PC-3 (cell line): ENCODE measurements around the gene NARS2. TPM values are rescaled to one million over a fixed set of nuclear protein-coding genes. Genes with fewer than 3 reads are reported as not detected.

Experiments used
- ATAC-seq: fragments of 200-7000 bp; cut with Tn5 transposase; 2 replicates; pipeline ENCODE4 v1.9.1; 2020; ENCODE audit warnings: mild to moderate bottlenecking, moderate library complexity
- BruUV-seq: library from RNA; stranded (reverse); fragments of 400-500 nt; replicated peaks from 2 replicates; lab custom pipeline; 2021; lab: Mats Ljungman, UMichigan
- CTCF ChIA-PET: fragments of 300-600 bp; sonication (Branson Sonifier 250); formaldehyde crosslinking; loops from one replicate; lab custom pipeline; 2022; ENCODE audit warnings: antibody characterized with exemption; lab: Charles Lee
- POLR2A ChIA-PET: fragments of 300-600 bp; sonication (Branson Sonifier 250); formaldehyde crosslinking; loops from one replicate; lab custom pipeline; 2022; ENCODE audit warnings: antibody characterized with exemption; ENCODE audit not compliant: unreplicated experiment; lab: Charles Lee
- DNase-seq: peaks from one replicate; pipeline ENCODE4 v3.0.0-alpha.2; 2015
- H2AFZ ChIP-seq: fragments of 300-600 bp; sonication (generic); 2 replicates; pipeline ENCODE4 v1.6.0; 2016; ENCODE audit warnings: antibody characterized with exemption, low read length
- H3F3A ChIP-seq: fragments of 300-600 bp; sonication (generic); one replicate; pipeline ENCODE4 v1.6.0; 2017; ENCODE audit warnings: antibody characterized with exemption, low read length, control low read depth, mild to moderate bottlenecking; ENCODE audit not compliant: unreplicated experiment
- H3K27ac ChIP-seq: fragments of 300-600 bp; sonication (generic); 2 replicates; pipeline ENCODE4 v1.5.1; 2016; ENCODE audit warnings: mild to moderate bottlenecking, low read length
- H3K27me3 ChIP-seq: fragments of 300-600 bp; sonication (generic); 2 replicates; pipeline ENCODE4 v1.6.1; 2016; ENCODE audit warnings: low read length, mixed read lengths
- H3K36me3 ChIP-seq: fragments of 300-600 bp; sonication (generic); 2 replicates; pipeline ENCODE4 v1.6.1; 2016; ENCODE audit warnings: low read depth, mixed run types, low read length, mixed read lengths
- H3K4me1 ChIP-seq: fragments of 300-600 bp; sonication (generic); 2 replicates; pipeline ENCODE4 v1.5.1; 2016; ENCODE audit warnings: low read length; ENCODE audit not compliant: insufficient read depth
- H3K4me2 ChIP-seq: fragments of 300-600 bp; sonication (generic); 2 replicates; pipeline ENCODE4 v1.6.0; 2016; ENCODE audit warnings: low read length
- H3K4me3 ChIP-seq: fragments of 300-600 bp; sonication (generic); 2 replicates; pipeline ENCODE4 v1.5.1; 2016; ENCODE audit warnings: mild to moderate bottlenecking, low read length, mixed read lengths
- H3K79me2 ChIP-seq: fragments of 300-600 bp; sonication (generic); 2 replicates; pipeline ENCODE4 v1.6.1; 2017; ENCODE audit warnings: low read length, mixed read lengths
- H3K9ac ChIP-seq: fragments of 300-600 bp; sonication (generic); 2 replicates; pipeline ENCODE4 v1.6.0; 2016; ENCODE audit warnings: mild to moderate bottlenecking, low read length
- H3K9me2 ChIP-seq: fragments of 300-600 bp; sonication (generic); replicated peaks from 2 replicates; pipeline ENCODE4 v1.6.1; 2016; ENCODE audit warnings: mixed run types, low read length, mixed read lengths
- H3K9me3 ChIP-seq: fragments of 300-600 bp; sonication (generic); 2 replicates; pipeline ENCODE4 v1.6.1; 2016; ENCODE audit warnings: low read length, mixed read lengths
- H4K20me1 ChIP-seq: fragments of 300-600 bp; sonication (generic); 2 replicates; pipeline ENCODE4 v1.6.1; 2016; ENCODE audit warnings: low read length, mixed read lengths
- EZH2 ChIP-seq: fragments of 300-600 bp; sonication (generic); IDR thresholded peaks from one replicate; pipeline ENCODE4 v1.6.1; 2017; ENCODE audit warnings: antibody characterized with exemption, mild to moderate bottlenecking, low read length; ENCODE audit not compliant: unreplicated experiment
- EZH2phosphoT487 ChIP-seq: fragments of 300-600 bp; sonication (generic); IDR thresholded peaks from 2 replicates; pipeline ENCODE4 v1.6.1; 2018; ENCODE audit warnings: mild to moderate bottlenecking, antibody characterized with exemption, low read length, borderline replicate concordance
- intact Hi-C: fragments of 100-400 bp; cut with micrococcal nuclease; formaldehyde crosslinking; loops from 2 replicates; pipeline ENCODE4 v1.9.0; 2023
- total RNA-seq: library from RNA; depleted of rRNA; stranded (reverse); fragments of >200 nt; gene quantifications from 2 replicates; pipeline ENCODE4 v1.2.3, GENCODE V29; 2014
- TF ChIP-seq, protein P1 (sequence below): fragments of 300-600 bp; sonication (generic); conservative IDR thresholded peaks from 2 replicates; pipeline ENCODE4 v1.5.1; 2017; ENCODE audit warnings: antibody characterized with exemption, low read depth, mild to moderate bottlenecking, low read length

NARS2 gene
- total RNA-seq, 1 experiment from 2014 or later = 33.5 TPM

DNA sequence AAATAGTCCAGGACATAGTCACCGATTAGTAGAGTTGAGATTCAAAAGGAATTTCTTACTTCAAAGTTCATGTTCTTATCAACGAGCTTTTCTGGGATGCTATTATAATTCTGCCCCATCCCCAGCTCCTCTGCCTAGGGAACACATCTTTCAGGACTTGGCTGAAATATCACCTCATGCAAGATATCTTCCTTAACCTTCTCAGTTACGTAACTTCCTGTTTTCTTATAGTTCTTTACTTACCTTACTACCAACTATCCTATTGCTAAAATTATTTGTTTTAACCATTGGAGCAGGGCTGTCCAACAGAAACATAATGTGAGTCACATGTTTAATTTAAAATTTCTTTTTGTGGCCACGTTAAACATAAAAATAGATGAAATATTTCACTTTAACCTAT is 2.3 kb downstream of the NARS2 start:
- POLR2A ChIA-PET = interaction anchor here (0.7 kb wide), 1 partner anchor 421 kb away, joined by 5 read pairs; no protein-coding TSS in a partner anchor
- Histone ChIP-seq H3K79me2 (peaks cover 33% of the 10 kb centered on the region), H3K27me3 (no peaks in the 10 kb centered on the region), H3K9ac (no peak overlapping the region), H2AFZ (no peak overlapping the region), H3K4me1 (peaks cover 35% of the 10 kb centered on the region), H3K9me2 (no peaks in the 10 kb centered on the region), H3K4me2 (peak overlapping the region; percentile 87), H3K27ac (no peak overlapping the region), H3K4me3 (peak overlapping the region; percentile 92; the same call in 1 of the 2 replicates), H4K20me1 (no peaks in the 10 kb centered on the region), H3K9me3 (no peaks in the 10 kb centered on the region), H3K36me3 (peaks cover 28% of the 10 kb centered on the region), H3F3A (peaks cover 4% of the 10 kb centered on the region)
- intact Hi-C loops = no loop called here
- no TSS peak for BruUV-seq
- DNase-seq (no peak), ATAC-seq (no peak)
- CTCF ChIA-PET = no interaction called here
- TF ChIP-seq, protein P1, sequence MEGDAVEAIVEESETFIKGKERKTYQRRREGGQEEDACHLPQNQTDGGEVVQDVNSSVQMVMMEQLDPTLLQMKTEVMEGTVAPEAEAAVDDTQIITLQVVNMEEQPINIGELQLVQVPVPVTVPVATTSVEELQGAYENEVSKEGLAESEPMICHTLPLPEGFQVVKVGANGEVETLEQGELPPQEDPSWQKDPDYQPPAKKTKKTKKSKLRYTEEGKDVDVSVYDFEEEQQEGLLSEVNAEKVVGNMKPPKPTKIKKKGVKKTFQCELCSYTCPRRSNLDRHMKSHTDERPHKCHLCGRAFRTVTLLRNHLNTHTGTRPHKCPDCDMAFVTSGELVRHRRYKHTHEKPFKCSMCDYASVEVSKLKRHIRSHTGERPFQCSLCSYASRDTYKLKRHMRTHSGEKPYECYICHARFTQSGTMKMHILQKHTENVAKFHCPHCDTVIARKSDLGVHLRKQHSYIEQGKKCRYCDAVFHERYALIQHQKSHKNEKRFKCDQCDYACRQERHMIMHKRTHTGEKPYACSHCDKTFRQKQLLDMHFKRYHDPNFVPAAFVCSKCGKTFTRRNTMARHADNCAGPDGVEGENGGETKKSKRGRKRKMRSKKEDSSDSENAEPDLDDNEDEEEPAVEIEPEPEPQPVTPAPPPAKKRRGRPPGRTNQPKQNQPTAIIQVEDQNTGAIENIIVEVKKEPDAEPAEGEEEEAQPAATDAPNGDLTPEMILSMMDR = no peak
- TF ChIP-seq EZH2phosphoT487 (no peak), EZH2 (no peak)

DNA sequence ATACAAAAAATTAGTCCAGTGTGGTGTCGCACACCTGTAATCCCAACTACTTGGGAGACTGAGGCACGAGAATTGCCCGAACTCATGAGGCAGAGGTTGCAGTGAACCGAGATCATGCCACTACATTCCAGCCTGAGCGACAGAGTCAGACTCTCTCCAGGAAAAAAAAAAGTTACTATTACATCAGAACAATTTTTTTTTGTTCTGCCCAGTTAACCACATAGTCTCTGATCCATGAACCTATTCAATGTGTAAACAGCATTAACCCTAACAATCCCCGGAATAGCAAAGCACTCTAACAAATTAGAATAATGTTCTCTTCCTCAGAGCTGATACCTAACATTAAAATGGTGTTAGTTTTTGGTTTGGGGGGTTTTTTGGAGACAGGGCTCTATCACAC is 4.6 kb downstream of the NARS2 start:
- ATAC-seq = no peak
- Histone ChIP-seq H3K36me3 (peaks cover 38% of the 10 kb centered on the region), H3K4me2 (no peak overlapping the region), H3K27ac (no peak overlapping the region), H3K4me1 (peaks cover 39% of the 10 kb centered on the region), H2AFZ (no peak overlapping the region), H3F3A (peaks cover 4% of the 10 kb centered on the region), H3K9me2 (no peaks in the 10 kb centered on the region), H3K27me3 (no peaks in the 10 kb centered on the region), H3K4me3 (no peak overlapping the region), H3K79me2 (peaks cover 33% of the 10 kb centered on the region), H3K9me3 (no peaks in the 10 kb centered on the region), H4K20me1 (no peaks in the 10 kb centered on the region), H3K9ac (no peak overlapping the region)
- intact Hi-C loops = no loop called here
- ChIA-PET POLR2A (no interaction called here), CTCF (no interaction called here)
- no peak for TF ChIP-seq EZH2phosphoT487
- no peak for TF ChIP-seq EZH2
- TF ChIP-seq, protein P1 = no peak
- DNase-seq = no peak
- BruUV-seq = no TSS peak

DNA sequence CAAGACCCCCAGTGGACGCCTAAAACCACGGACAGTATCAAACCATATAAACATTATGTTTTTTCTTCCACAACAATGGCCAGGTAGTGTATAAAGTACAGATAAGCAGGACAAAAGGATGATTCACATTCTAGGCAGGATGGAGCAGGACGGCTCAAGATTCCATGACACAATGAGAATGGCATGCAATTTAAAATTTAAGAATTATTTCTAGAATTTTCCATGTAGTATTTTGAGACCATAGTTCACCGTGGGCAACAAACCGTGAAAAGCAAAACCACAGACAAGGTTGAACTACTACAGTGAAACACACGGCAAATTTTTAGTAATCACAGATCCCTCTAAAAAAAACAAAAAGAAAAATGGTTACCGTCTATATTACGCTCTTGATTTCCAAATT is 7.5 kb downstream of the NARS2 start:
- intact Hi-C loops = no loop called here
- BruUV-seq = no TSS peak
- no peak overlapping the region for H2AFZ ChIP-seq
- H3K9ac ChIP-seq = no peak overlapping the region
- TF ChIP-seq EZH2phosphoT487 = no peak
- no peak for TF ChIP-seq EZH2
- TF ChIP-seq, protein P1 = no peak
- peaks cover 40% of the 10 kb centered on the region for H3K4me1 ChIP-seq
- ChIA-PET CTCF (no interaction called here), POLR2A (no interaction called here)
- ATAC-seq (peak; percentile 74), DNase-seq (peak; percentile 79)
- H3K27me3 ChIP-seq = no peaks in the 10 kb centered on the region
- H3K9me2 ChIP-seq = no peaks in the 10 kb centered on the region
- no peak overlapping the region for H3K4me3 ChIP-seq
- H3K79me2 ChIP-seq = peaks cover 25% of the 10 kb centered on the region
- peaks cover 41% of the 10 kb centered on the region for H3K36me3 ChIP-seq
- H3K4me2 ChIP-seq = peak overlapping the region; percentile 31
- peaks cover 8% of the 10 kb centered on the region for H3F3A ChIP-seq
- no peaks in the 10 kb centered on the region for H4K20me1 ChIP-seq
- H3K9me3 ChIP-seq = no peaks in the 10 kb centered on the region
- H3K27ac ChIP-seq = 0 out of 2 replicates have a peak overlapping the region, but pooled peaks have one; percentile 0
